Liver (tissue), 10 donors: ENCODE results near the gene PAX5. TPM values are rescaled to one million over a fixed set of nuclear protein-coding genes. Genes with fewer than 3 reads are reported as not detected.

Source experiments
- DNase-seq: peaks from one replicate; pipeline ENCODE4 v3.0.0-alpha.2; 2017; ENCODE audit warnings: low spot score
- H3K27ac ChIP-seq, 2 donors: one replicate each; pipeline ENCODE4 v1.7.0; 2013; ENCODE audit warnings: inconsistent platforms in 2 of 2, low read length in 2 of 2, control low read depth in 1 of 2, low read depth in 1 of 2, mild to moderate bottlenecking in 1 of 2
- H3K27me3 ChIP-seq, 4 donors: one replicate each; pipeline versions ENCODE4 v1.6.1 to v1.7.0; 2013; ENCODE audit warnings: low read length in 3 of 4, inconsistent platforms in 1 of 4, mild to moderate bottlenecking in 1 of 4, moderate library complexity in 1 of 4; ENCODE audit not compliant: control insufficient read depth in 4 of 4, insufficient read depth in 4 of 4
- H3K36me3 ChIP-seq, 4 donors: one replicate each; pipeline versions ENCODE4 v1.6.1 to v1.7.0; 2013; ENCODE audit warnings: low read length in 3 of 4, mild to moderate bottlenecking in 3 of 4, low read depth in 1 of 4, moderate library complexity in 1 of 4; ENCODE audit not compliant: control insufficient read depth in 4 of 4, insufficient read depth in 3 of 4
- H3K4me1 ChIP-seq, 4 donors: one replicate each; pipeline versions ENCODE4 v1.6.1 to v1.7.0; 2013; ENCODE audit warnings: low read length in 3 of 4, mild to moderate bottlenecking in 3 of 4, moderate library complexity in 1 of 4; ENCODE audit not compliant: control insufficient read depth in 4 of 4, insufficient read depth in 4 of 4
- H3K4me3 ChIP-seq, 3 donors: one replicate each; pipeline versions ENCODE4 v1.6.1 to v1.7.0; 2013; ENCODE audit warnings: low read length in 3 of 3, control low read depth in 1 of 3, low read depth in 1 of 3, mild to moderate bottlenecking in 1 of 3
- H3K9ac ChIP-seq, 2 donors: one replicate each; pipeline ENCODE4 v1.7.0; 2013; ENCODE audit warnings: low read length in 2 of 2, mild to moderate bottlenecking in 2 of 2, moderate library complexity in 2 of 2, control low read depth in 1 of 2, low read depth in 1 of 2
- H3K9me3 ChIP-seq, 4 donors: one replicate each; pipeline versions ENCODE4 v1.6.1 to v1.7.0; 2013; ENCODE audit warnings: low read length in 3 of 4; ENCODE audit not compliant: control insufficient read depth in 4 of 4
- FOXA2 ChIP-seq: IDR thresholded peaks from 2 replicates; pipeline ENCODE4 v1.6.1; 2016; ENCODE audit warnings: antibody characterized with exemption
- RAD21 ChIP-seq, 2 donors: IDR thresholded peaks; 2 replicates each; pipeline ENCODE4 v1.6.1; 2016; ENCODE audit warnings: antibody characterized with exemption in 2 of 2, mild to moderate bottlenecking in 2 of 2
- SP1 ChIP-seq: IDR thresholded peaks from 2 replicates; pipeline ENCODE4 v1.6.1; 2018; ENCODE audit warnings: antibody characterized with exemption, mild to moderate bottlenecking
- TAF1 ChIP-seq: conservative IDR thresholded peaks from 2 replicates; pipeline ENCODE4 v1.6.1; 2016; ENCODE audit warnings: antibody characterized with exemption, mild to moderate bottlenecking
- YY1 ChIP-seq: IDR thresholded peaks from 2 replicates; pipeline ENCODE4 v1.6.1; 2016; ENCODE audit warnings: antibody characterized with exemption, mild to moderate bottlenecking
- WGBS: extraction: QIAGEN DNeasy Blood & Tissue Kit; methylation state at CpG from one replicate; pipeline ENCODE4 v1.1.7; 2013; 5-methylcytosine and 5-hydroxymethylcytosine counted together
- polyA plus RNA-seq, 2 donors: library from polyadenylated mRNA; stranded (reverse) in 1 of 2; unstranded in 1 of 2; fragments of 200-250 nt in 1 of 2; fragments of >200 nt in 1 of 2; fragmentation: Nextera tagmentation in 1 of 2; extraction: Ambion mirVana in 1 of 2; gene quantifications; one replicate each; pipeline versions ENCODE4 v1.2.1 to v1.2.3, GENCODE V29; 2013 to 2015
- small RNA-seq: library from RNA; depleted of rRNA; stranded (forward); fragments of <200 nt; gene quantifications from one replicate; pipeline ENCODE3, GENCODE V24; 2014
- total RNA-seq, 2 donors: library from RNA; depleted of rRNA; stranded (reverse); fragments of >200 nt; gene quantifications; one replicate each; pipeline ENCODE4 v1.2.3, GENCODE V29; 2014
- TF ChIP-seq, protein P1 (sequence below): IDR thresholded peaks from 2 replicates; pipeline ENCODE4 v1.6.1; 2016; ENCODE audit warnings: antibody characterized with exemption
- donor health status: healthy.
- donor health status: healthy.
- donor health status: healthy.
- donor health status: healthy.
- donor health status: healthy.

PAX5 gene
- total and polyA plus RNA-seq, 4 donors, result 0.05 to 2.7 (median 0.11) TPM

DNA sequence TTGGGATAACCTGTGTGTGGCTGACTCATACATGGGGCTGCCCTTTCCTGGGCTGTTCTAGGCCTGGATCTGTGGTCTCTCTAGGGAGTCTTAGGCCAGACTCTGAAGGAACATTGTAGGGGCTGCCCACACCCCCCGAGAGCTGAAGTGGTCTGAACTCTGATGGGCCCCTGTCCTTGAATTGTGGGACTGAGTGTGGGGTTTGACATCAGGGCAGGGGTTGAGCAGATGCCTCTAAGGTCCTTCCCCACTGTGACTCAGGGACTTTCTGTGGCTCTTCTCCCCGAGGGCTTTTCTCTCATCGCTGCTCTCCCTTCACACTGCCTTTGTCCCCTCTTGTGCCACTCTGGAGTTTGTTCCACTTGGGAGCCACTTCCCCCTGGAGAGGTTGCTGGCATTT lies 246.4 kb downstream of the PAX5 start:
- Histone ChIP-seq H3K36me3 (no peaks in the 10 kb centered on the region), H3K27me3 (peaks cover 0 to 4% (median 1%) of the 10 kb centered on the region in 4 donors), H3K9me3 (no peaks in the 10 kb centered on the region), H3K27ac (no peak overlapping the region), H3K9ac (no peak overlapping the region), H3K4me1 (no peaks in the 10 kb centered on the region), H3K4me3 (no peak overlapping the region)
- no peak for DNase-seq
- WGBS, result 57% methylated on average over 3 of the region's 3 CpGs
- TF ChIP-seq, protein P1, sequence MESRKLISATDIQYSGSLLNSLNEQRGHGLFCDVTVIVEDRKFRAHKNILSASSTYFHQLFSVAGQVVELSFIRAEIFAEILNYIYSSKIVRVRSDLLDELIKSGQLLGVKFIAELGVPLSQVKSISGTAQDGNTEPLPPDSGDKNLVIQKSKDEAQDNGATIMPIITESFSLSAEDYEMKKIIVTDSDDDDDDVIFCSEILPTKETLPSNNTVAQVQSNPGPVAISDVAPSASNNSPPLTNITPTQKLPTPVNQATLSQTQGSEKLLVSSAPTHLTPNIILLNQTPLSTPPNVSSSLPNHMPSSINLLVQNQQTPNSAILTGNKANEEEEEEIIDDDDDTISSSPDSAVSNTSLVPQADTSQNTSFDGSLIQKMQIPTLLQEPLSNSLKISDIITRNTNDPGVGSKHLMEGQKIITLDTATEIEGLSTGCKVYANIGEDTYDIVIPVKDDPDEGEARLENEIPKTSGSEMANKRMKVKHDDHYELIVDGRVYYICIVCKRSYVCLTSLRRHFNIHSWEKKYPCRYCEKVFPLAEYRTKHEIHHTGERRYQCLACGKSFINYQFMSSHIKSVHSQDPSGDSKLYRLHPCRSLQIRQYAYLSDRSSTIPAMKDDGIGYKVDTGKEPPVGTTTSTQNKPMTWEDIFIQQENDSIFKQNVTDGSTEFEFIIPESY, result no peak
- TF ChIP-seq SP1 (no peak), TAF1 (no peak), RAD21 (IDR thresholded peaks at IDR 0.05) (no peak), YY1 (no peak), FOXA2 (no peak)

Small RNA genes lying within 50 kb of the gene (small RNA-seq; reads per million reads assigned to genes)
- gene MIR4475 (not detected), gene MIR4476 (not detected), gene MIR4540 (not detected)

Other genes with a start within 250 kb of the PAX5 start
- gene ZCCHC7, start 86.3 kb upstream of the PAX5 start, total RNA-seq, result 1 to 10 TPM; 6.7 to 9.7 TPM
- gene ZCCHC7, start 86.3 kb upstream of the PAX5 start, polyA plus RNA-seq, result 1 to 10 TPM; 3.3 to 8.6 TPM